Activated B cell treated with CpG ODN at 0.5 μM for 24 hours (primary cell): Measurements from ENCODE around the gene CRYZL1. TPM values are rescaled to one million over a fixed set of nuclear protein-coding genes. Genes with fewer than 3 reads are reported as not detected.

ENCODE experiments used
- ATAC-seq: fragments of 200-7000 bp; cut with Tn5 transposase; one replicate; pipeline ENCODE4 v1.10.0; 2021; ENCODE audit warnings: low read depth, mild to moderate bottlenecking, moderate library complexity
- CTCF ChIA-PET: fragments of 350-600 bp; sonication (Branson Sonifier 250); formaldehyde crosslinking; loops from one replicate; lab custom pipeline; 2021; ENCODE audit warnings: antibody characterized with exemption; lab: Charles Lee
- POLR2A ChIA-PET: fragments of 350-600 bp; sonication (Branson Sonifier 250); formaldehyde crosslinking; loops from one replicate; lab custom pipeline; 2021; ENCODE audit warnings: antibody characterized with exemption; lab: Charles Lee
- DNase-seq: peaks from one replicate; pipeline ENCODE4 v3.0.0; 2022
- H3K27ac Mint-ChIP-seq: one replicate; pipeline ENCODE4 v1.8.0; 2020; ENCODE audit warnings: mixed read lengths
- H3K27me3 Mint-ChIP-seq: one replicate; pipeline ENCODE4 v1.8.0; 2021; ENCODE audit warnings: mixed read lengths
- H3K36me3 Mint-ChIP-seq: one replicate; pipeline ENCODE4 v1.8.0; 2021; ENCODE audit warnings: low read depth, mixed read lengths
- H3K4me1 Mint-ChIP-seq: one replicate; pipeline ENCODE4 v1.8.0; 2021; ENCODE audit warnings: mixed read lengths
- H3K4me3 Mint-ChIP-seq: one replicate; pipeline ENCODE4 v1.8.0; 2020; ENCODE audit warnings: mild to moderate bottlenecking, mixed read lengths
- H3K9me3 Mint-ChIP-seq: one replicate; pipeline ENCODE4 v1.8.0; 2020; ENCODE audit warnings: mixed read lengths
- CTCF ChIP-seq: fragments of 200-600 bp; IDR thresholded peaks from one replicate; pipeline ENCODE4 v1.8.0; 2022; ENCODE audit warnings: antibody characterized with exemption, mild to moderate bottlenecking
- intact Hi-C: fragments of 100-400 bp; cut with micrococcal nuclease; formaldehyde crosslinking; loops from one replicate; pipeline ENCODE4 v1.15.1; 2024
- total RNA-seq: library from RNA; stranded (reverse); gene quantifications from 2 replicates; pipeline ENCODE4 v1.2.3, GENCODE V29; 2022

The CRYZL1 gene
- total RNA-seq, 1 donor from 2014 or later: 46.3 TPM

- ChIA-PET CTCF (no interaction called here), POLR2A (interaction anchor here (0.6 kb wide), 1 partner anchor 31 kb away, joined by 4 read pairs; no protein-coding TSS in a partner anchor)
- Mint-ChIP-seq H3K4me3 (no peak overlapping the region), H3K36me3 (no peaks in the 10 kb centered on the region), H3K9me3 (no peaks in the 10 kb centered on the region), H3K27ac (no peak overlapping the region), H3K27me3 (peaks cover 13% of the 10 kb centered on the region), H3K4me1 (no peaks in the 10 kb centered on the region)
- ATAC-seq (no peak), DNase-seq (no peak)
- no peak for TF ChIP-seq CTCF
- intact Hi-C loops: no loop called here
Observed at GRCh38 chr21:33650929-33651509, 9.5 kb upstream of the CRYZL1 start.

GRCh38 chr21:33650230-33650629, 8.7 kb upstream of the CRYZL1 start:
- CTCF ChIA-PET: no interaction called here
- H3K27ac Mint-ChIP-seq: no peak overlapping the region
- ATAC-seq: no peak

GRCh38 chr21:33648555-33648954, 7.0 kb upstream of the CRYZL1 start:
- intact Hi-C loops: no loop called here
- Mint-ChIP-seq H3K4me3 (no peak overlapping the region), H3K9me3 (no peaks in the 10 kb centered on the region), H3K27me3 (peaks cover 20% of the 10 kb centered on the region), H3K27ac (no peak overlapping the region), H3K36me3 (no peaks in the 10 kb centered on the region), H3K4me1 (peaks cover 1% of the 10 kb centered on the region)
- no peak for ATAC-seq
- DNase-seq: no peak
- TF ChIP-seq CTCF: no peak
- ChIA-PET CTCF (interaction anchor here (1.1 kb wide), 1 partner anchor 43 kb away, joined by 3 read pairs; no protein-coding TSS in a partner anchor), POLR2A (no interaction called here)

More at GRCh38 chr21:33650230-33650629, 8.7 kb upstream of the CRYZL1 start:
- TF ChIP-seq CTCF: no peak
- Mint-ChIP-seq H3K36me3 (no peaks in the 10 kb centered on the region), H3K4me3 (no peak overlapping the region), H3K27me3 (peaks cover 11% of the 10 kb centered on the region), H3K9me3 (no peaks in the 10 kb centered on the region), H3K4me1 (no peaks in the 10 kb centered on the region)
- no peak for DNase-seq
- POLR2A ChIA-PET: no interaction called here
- intact Hi-C loops: no loop called here

- H3K36me3 Mint-ChIP-seq: no peaks in the 10 kb centered on the region
- ChIA-PET POLR2A (no interaction called here), CTCF (no interaction called here)
- H3K4me1 Mint-ChIP-seq: peaks cover 6% of the 10 kb centered on the region
- no peak overlapping the region for H3K27ac Mint-ChIP-seq
- H3K27me3 Mint-ChIP-seq: peaks cover 21% of the 10 kb centered on the region
- H3K9me3 Mint-ChIP-seq: no peaks in the 10 kb centered on the region
- no peak for TF ChIP-seq CTCF
- H3K4me3 Mint-ChIP-seq: no peak overlapping the region
- intact Hi-C loops: no loop called here
- DNase-seq (no peak), ATAC-seq (no peak)
Observed at GRCh38 chr21:33647587-33647986, 6.0 kb upstream of the CRYZL1 start.

GRCh38 chr21:33645730-33646129, 4.2 kb upstream of the CRYZL1 start:
- no peak for TF ChIP-seq CTCF
- no peak for ATAC-seq
- ChIA-PET POLR2A (no interaction called here), CTCF (no interaction called here)
- Mint-ChIP-seq H3K27me3 (peaks cover 16% of the 10 kb centered on the region), H3K4me3 (no peak overlapping the region), H3K36me3 (peaks cover 7% of the 10 kb centered on the region), H3K9me3 (no peaks in the 10 kb centered on the region), H3K27ac (no peak overlapping the region), H3K4me1 (peaks cover 16% of the 10 kb centered on the region)
- intact Hi-C loops: no loop called here
- DNase-seq: no peak
